ENCODE data around the gene RPS18.
A peak's percentile ranks its signal among the peaks of the same experiment; 100 is the strongest.

The RPS18 gene

GRCh38 chr6:33292996-33293682, 21.3 kb downstream of the RPS18 start:
- no peak for DNase-seq

DNA sequence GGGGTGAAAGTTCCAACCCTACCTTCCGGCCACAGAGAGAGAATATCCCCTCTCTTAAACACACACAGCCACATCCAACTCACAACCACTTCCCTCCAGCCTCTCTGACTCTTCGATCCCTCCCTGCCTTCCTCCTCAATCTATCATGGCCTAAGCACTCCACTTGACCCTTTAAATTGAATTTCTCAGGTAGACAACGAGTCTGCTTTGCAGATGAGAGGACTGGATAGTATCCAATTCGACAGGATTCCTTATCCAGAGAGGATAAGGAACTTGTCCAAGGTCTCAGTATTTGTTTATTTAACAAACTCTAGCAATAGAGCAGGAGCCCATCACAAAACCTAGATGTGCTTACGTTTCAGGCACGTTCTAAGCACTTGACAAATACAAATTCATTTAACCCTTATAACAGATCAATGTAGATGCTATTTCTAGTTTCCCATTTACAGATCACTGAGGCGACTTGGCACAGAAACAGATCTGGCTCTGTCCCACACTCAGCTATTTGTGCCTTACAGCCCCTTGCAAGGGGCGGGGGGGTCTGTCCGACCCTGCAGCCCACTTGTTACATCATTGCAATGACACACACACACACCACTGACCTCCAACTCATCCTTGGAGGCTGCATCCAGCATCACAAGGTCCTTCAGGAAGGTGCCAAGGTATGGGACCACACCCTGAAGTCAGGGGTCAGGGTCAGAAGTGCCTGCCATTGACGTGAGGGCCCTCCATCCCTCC, 22.4 kb downstream of the RPS18 start:
- DNase-seq = no peak

GRCh38 chr6:33295621-33296369, 23.9 kb downstream of the RPS18 start:
- DNase-seq = no peak

GRCh38 chr6:33296797-33297405, 25.0 kb downstream of the RPS18 start:
- no peak for DNase-seq

- DNase-seq = no peak
These were observed 25.6 kb downstream of the RPS18 start for GRCh38 chr6:33297406-33297955.

DNA sequence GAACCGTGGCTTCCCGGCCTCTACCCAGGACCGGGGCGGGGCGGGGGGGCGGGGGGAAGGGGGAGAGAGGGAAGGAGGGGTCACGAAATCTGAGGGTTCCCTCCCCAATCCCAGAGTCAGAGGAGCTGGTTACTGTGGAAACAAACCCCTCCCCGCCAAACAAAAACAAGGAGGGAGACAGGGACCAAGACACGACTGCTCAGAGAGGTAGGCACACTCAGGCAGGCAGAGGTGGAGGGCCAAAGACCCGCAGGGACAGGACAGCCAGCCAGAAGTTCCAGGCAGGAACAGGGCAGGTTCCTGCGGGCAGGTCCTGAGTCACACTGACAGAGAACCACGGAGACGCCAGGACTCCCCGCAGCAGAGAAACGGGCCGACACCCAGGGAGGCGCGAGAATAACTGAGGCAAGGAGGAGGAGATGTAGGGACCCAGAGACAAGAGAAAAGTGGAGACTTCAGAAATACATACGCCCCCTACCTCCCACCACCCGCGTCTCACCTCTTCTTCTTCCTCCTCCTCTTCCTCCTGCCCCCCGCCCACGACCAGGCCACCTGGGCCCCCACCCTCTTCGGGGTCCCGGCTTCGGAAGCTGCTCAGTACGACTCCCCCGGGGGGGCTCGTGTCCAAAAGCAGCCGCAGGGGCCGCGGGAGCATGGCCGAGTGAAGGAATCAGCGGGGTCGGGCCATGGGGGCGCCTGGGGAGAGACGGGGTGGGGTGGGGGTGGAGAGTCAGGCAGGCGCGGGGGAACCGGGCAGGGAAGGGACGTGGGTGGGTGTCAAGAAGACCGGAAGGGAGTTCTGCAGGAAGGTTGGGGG, 26.3 kb downstream of the RPS18 start:
- peak; percentile 23 for DNase-seq

DNA sequence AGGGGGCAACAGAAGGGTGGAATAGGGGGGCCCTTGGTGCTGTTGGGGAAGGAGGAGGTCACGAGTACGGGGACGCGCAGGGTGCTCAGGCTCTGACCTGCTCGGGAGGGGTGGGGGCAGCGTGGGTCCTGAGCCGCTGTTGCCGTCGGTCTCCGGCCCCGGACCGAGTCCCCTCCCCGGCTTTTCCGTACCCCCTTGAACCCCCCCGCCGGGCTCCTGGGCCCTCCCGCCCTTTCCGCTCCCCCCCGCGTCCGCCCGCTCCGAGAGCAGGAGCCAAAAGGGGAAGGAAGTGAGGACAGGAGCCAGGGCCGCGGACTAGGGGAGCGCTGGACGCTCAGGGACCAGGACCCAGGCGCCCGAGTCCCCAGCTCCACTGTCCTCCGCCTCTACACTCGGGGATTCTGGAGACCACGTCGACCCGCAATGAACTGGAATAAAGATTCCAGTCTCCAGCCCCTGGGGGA, 26.9 kb downstream of the RPS18 start, which contains the start of gene RGL2:
RGL2 (minus strand) TSS at position 170 of the 464 bp plus-strand sequence. CDS start 332 bp downstream, outside the sequence.
- DNase-seq = peak; percentile 37

GRCh38 chr6:33299237-33299944, 27.5 kb downstream of the RPS18 start:
- peak; percentile 90 for DNase-seq

DNA sequence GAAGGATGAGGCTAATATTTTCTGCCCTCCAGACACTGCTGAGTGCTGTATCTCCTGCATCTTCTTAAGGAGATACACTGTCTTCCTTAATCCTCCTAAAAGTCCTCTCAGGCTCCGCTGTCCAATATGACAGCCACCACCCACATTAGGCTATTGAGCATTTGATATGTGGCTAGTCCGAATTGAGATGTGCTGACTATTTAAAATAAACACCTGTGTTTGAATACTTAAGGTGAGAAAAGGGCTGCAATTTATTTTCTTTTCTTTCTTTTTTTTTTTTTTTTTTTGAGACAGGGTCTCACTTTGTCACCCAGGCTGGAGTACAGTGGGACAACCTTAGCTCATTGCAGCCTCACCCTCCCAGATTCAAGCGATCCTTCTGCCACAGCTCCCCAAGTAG, 30.0 kb downstream of the RPS18 start:
- DNase-seq = no peak

DNA sequence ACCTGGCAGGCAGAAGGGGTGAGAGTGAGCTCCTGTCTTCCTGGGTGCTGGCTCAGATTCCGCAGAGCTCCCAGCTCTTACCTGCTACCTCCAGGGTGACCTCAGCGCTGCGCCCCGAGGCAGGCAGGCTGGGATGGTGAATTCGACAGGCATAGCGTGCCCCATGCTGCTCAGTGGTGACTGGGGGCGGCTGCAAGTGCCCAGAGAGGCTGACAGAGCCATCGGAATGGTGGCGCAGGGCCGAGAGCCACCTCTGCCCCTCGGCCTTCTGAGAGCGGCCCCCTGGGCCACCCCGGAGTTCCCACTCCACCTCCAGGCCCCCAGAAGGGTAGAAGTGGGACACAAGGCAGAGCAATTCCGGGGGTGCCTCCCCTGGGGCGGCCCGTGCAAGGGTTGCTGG, 32.3 kb downstream of the RPS18 start:
- DNase-seq = no peak

GRCh38 chr6:33305052-33305451, 33.2 kb downstream of the RPS18 start:
- DNase-seq = no peak

DNA sequence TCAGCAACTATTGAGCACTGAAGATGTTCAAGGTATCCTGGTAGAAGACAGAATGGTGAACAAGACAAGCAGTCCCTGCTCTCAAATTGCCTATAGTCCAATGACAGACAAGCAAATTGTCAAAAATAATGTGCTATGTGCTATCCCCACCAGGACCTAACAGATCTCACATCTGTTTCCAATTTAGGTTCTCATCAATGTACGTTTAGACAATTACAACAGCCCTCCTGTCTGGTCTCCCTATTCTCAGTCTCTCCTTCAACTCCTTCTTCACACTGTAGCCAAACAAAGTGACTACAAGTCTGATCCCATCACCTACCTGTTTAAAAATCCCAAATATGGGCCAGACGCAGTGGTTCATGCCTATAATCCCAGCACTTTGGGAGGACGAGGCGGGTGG, 34.5 kb downstream of the RPS18 start:
- no peak for DNase-seq

- DNase-seq = peak; percentile 87
These were observed 40.7 kb downstream of the RPS18 start for GRCh38 chr6:33312361-33313104.

- peak; percentile 51 for DNase-seq
These were observed 41.3 kb downstream of the RPS18 start for GRCh38 chr6:33313105-33313708.

DNA sequence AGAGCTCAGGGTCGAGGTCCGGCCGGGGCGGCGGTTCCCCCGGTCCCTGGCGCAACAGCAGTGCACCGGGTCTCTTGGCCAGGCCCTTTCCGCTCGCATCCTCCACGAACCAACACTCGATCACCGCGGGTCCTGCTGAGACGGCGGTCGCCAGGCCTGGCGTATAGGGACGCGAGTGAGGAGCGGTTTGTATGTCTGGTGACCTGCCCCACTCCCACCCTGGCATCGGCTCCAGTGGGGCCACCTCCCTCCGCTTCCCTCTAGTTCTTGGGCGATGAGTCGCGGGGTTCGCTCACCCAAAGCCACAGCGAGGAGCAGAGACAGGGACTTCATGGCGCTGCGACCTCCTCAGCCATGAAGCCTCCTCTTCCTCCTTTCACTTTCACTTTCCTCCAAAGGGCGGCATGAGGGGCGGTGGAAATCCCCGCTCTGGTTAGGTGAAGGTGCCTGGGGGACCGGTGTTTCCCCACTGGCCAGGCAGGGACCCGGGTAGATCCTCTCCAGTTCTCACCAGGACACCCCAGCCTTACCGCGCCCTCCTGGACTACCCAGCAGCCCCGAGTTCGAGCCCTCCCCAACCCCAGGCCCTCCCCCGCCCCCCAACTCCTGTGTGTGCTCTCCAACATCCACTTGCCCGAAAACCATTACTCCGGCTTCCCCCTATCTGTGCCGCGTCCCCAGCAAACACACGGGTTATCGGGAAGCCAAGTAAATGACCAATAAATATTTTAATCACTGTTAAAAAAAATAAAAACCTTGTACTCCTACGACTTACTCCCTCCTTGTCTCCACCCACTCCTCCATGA, 42.0 kb downstream of the RPS18 start, which contains the start of gene TAPBP:
TAPBP (minus strand) TSS at position 370 of the 806 bp plus-strand sequence; CDS start at position 333, 37 bp downstream.
- peak; percentile 34 for DNase-seq

- peak; percentile 40 for DNase-seq
These were observed 42.7 kb downstream of the RPS18 start for GRCh38 chr6:33314515-33314942.

DNA sequence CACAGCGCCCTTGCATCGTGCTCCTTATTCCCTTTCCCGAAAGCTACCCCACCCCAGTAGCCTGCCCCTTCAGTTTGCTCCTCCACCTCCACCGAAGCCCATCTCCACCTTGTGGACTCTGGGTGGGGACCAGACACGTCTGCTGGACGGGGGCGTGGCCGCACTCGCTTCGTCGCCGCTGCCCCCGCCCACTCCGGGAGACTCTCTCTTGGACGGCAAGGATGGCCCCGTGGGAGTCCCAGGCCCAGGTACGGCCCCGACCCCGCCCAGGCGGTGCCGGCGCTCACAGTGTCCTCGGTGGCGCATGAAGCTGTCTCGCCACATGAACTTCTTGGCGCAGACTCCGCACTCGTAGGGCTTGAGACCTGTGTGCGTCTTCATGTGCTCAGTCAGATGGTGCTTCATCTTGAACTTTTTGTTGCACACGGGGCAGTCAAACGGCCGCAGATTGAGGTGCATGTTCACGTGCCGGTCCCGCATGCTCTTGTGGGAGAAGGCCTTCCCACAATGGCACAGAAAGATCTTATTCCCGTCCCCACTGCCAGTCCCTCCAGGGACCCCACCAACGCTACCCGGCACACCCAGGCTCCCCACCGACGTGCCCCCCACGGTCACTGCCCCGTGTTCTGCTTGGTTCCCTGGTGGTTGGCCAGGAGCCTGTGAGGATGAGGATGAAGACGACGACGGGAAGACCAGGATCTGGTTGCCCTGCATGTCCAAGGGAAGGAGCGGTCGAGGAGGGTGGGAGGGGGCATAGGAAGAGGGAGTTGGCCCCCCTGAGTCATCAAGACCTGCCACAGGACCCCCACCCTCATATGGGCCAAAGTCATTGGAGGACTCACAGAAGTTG, 43.3 kb downstream of the RPS18 start:
- DNase-seq = peak; percentile 24

Measured in NCI-H774 (cell line).